ENCODE data around the gene TCEA2. TPM values are rescaled to one million over a fixed set of nuclear protein-coding genes. Genes with fewer than 3 reads are reported as not detected.

TCEA2 gene
- polyA plus RNA-seq, 3 donors, result 15.7 to 24.3 (median 16.0) TPM

DNA sequence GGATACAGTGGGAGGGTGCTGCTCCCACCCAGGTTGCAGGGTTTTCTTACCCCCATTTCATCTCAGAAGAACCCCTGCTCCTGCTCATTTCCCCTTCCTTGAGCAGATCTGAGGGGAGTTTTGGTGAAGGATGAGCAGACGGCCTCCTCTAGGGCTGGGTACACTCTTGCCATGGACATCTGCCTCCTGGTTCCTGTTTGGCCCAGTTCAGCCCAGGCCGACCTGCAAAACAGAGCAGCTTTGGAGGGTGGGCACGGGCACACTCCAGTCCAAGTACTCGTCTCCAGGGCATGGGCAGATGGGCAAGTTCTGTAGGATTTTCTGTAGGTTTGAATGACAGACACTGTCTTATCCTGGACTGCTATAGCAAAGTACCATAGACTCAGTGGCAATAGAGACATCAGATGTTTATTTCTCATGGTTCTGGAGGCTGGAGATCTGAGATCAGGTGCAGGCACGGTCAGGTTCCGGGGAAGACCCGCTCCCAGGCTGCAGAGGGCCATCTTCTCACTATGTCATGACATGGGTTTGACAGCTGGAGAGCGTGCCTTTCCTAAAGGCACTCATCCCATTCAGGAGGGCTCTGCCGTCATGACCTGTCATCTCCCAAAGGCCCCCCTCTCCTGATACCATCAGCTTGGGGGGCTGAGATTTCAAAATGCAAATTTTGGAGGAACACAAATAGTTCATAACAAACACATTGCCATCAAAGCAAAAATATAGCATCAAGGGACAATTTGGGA lies 38.1 kb downstream of the TCEA2 start:
- Mint-ChIP-seq H3K27ac (no peak overlapping the region), H3K4me1 (peaks cover 6% of the 10 kb centered on the region), H3K27me3 (ENCODE audit: low read depth in 3 of 3) (peaks cover 30 to 37% (median 33%) of the 10 kb centered on the region in 3 donors), H3K4me3 (peak overlapping the region in 1 of 2 donors; percentile 82), H3K9me3 (peaks cover 2 to 9% (median 5%) of the 10 kb centered on the region in 7 donors), H3K36me3 (peaks cover 40 to 49% of the 10 kb centered on the region in 2 donors)
- no peak for DNase-seq
- Histone ChIP-seq H3K27me3 (ENCODE audit: control insufficient read depth in 2 of 2, insufficient read depth in 2 of 2, low read length in 2 of 2) (peaks cover 6 to 33% of the 10 kb centered on the region in 2 donors), H4K20me1 (ENCODE audit: insufficient read depth, low read length) (peaks cover 20% of the 10 kb centered on the region), H3K9me3 (replicated peaks in 1 of 2; ENCODE audit: control insufficient read depth in 1 of 2, insufficient read depth in 1 of 2, low read length in 2 of 2) (no peaks in the 10 kb centered on the region), H3K36me3 (replicated peaks in 1 of 2; ENCODE audit: control insufficient read depth in 1 of 2, insufficient read depth in 2 of 2, low read length in 2 of 2) (peaks cover 41 to 44% of the 10 kb centered on the region in 2 donors), H3K4me3 (replicated peaks in 1 of 3; ENCODE audit: low read depth in 2 of 3, low read length in 3 of 3) (no peak overlapping the region), H3K9ac (ENCODE audit: insufficient read depth, low read length, poor library complexity, severe bottlenecking) (no peak overlapping the region), H2AFZ (ENCODE audit: insufficient read depth, low read depth, low read length, poor library complexity, severe bottlenecking) (no peak overlapping the region), H3K4me1 (ENCODE audit: control insufficient read depth in 1 of 2, insufficient read depth in 2 of 2, low read length in 2 of 2) (peaks cover 4 to 7% of the 10 kb centered on the region in 2 donors), H3K4me2 (replicated peaks; ENCODE audit: extremely low read depth, low read length, poor library complexity, severe bottlenecking) (no peak overlapping the region), H3K27ac (ENCODE audit: low read depth in 1 of 2, low read length in 2 of 2) (no peak overlapping the region), H3K79me2 (ENCODE audit: insufficient read depth, low read length) (no peaks in the 10 kb centered on the region)
- 91% methylated on average over 7 of the region's 9 CpGs for WGBS (ENCODE audit: insufficient coverage)
- intact Hi-C loops (cut with micrococcal nuclease), result no loop called here
- TF ChIP-seq, protein P1, sequence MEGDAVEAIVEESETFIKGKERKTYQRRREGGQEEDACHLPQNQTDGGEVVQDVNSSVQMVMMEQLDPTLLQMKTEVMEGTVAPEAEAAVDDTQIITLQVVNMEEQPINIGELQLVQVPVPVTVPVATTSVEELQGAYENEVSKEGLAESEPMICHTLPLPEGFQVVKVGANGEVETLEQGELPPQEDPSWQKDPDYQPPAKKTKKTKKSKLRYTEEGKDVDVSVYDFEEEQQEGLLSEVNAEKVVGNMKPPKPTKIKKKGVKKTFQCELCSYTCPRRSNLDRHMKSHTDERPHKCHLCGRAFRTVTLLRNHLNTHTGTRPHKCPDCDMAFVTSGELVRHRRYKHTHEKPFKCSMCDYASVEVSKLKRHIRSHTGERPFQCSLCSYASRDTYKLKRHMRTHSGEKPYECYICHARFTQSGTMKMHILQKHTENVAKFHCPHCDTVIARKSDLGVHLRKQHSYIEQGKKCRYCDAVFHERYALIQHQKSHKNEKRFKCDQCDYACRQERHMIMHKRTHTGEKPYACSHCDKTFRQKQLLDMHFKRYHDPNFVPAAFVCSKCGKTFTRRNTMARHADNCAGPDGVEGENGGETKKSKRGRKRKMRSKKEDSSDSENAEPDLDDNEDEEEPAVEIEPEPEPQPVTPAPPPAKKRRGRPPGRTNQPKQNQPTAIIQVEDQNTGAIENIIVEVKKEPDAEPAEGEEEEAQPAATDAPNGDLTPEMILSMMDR (IDR thresholded peaks at IDR 0.05), result no peak

- peak overlapping the region; percentile 22 for H3K4me2 ChIP-seq (replicated peaks; ENCODE audit: extremely low read depth, low read length, poor library complexity, severe bottlenecking)
- no peaks in the 10 kb centered on the region for H3K79me2 ChIP-seq (ENCODE audit: insufficient read depth, low read length)
- WGBS (ENCODE audit: insufficient coverage), result 0% methylated on average over 43 of the region's 64 CpGs
- peak in 2 of 3 donors; percentile 29 to 46 for DNase-seq
- H3K36me3 Mint-ChIP-seq, result peaks cover 33 to 40% of the 10 kb centered on the region in 2 donors
- peaks cover 32 to 35% of the 10 kb centered on the region in 2 donors for H3K36me3 ChIP-seq (replicated peaks in 1 of 2; ENCODE audit: control insufficient read depth in 1 of 2, insufficient read depth in 2 of 2, low read length in 2 of 2)
- peaks cover 30 to 39% (median 37%) of the 10 kb centered on the region in 3 donors for H3K27me3 Mint-ChIP-seq (ENCODE audit: low read depth in 3 of 3)
- H2AFZ ChIP-seq (ENCODE audit: insufficient read depth, low read depth, low read length, poor library complexity, severe bottlenecking), result no peak overlapping the region
- peaks cover 6 to 33% of the 10 kb centered on the region in 2 donors for H3K27me3 ChIP-seq (ENCODE audit: control insufficient read depth in 2 of 2, insufficient read depth in 2 of 2, low read length in 2 of 2)
- H3K4me3 Mint-ChIP-seq, result peak overlapping the region; percentile 49 to 82
- intact Hi-C loops (cut with micrococcal nuclease), result no loop called here
- H3K4me1 Mint-ChIP-seq, result peaks cover 6% of the 10 kb centered on the region
- H3K4me3 ChIP-seq (replicated peaks in 1 of 3; ENCODE audit: low read depth in 2 of 3, low read length in 3 of 3), result peak overlapping the region in 1 of 3 experiments; percentile 1
- H3K27ac Mint-ChIP-seq, result no peak overlapping the region
- H3K9me3 Mint-ChIP-seq, result peaks cover 0 to 2% (median 0%) of the 10 kb centered on the region in 7 donors
- peaks cover 4 to 7% of the 10 kb centered on the region in 2 donors for H3K4me1 ChIP-seq (ENCODE audit: control insufficient read depth in 1 of 2, insufficient read depth in 2 of 2, low read length in 2 of 2)
- no peaks in the 10 kb centered on the region for H3K9me3 ChIP-seq (replicated peaks in 1 of 2; ENCODE audit: control insufficient read depth in 1 of 2, insufficient read depth in 1 of 2, low read length in 2 of 2)
- no peak overlapping the region for H3K27ac ChIP-seq (ENCODE audit: low read depth in 1 of 2, low read length in 2 of 2)
- TF ChIP-seq, protein P1 (IDR thresholded peaks at IDR 0.05), result peak; percentile 91
- H3K9ac ChIP-seq (ENCODE audit: insufficient read depth, low read length, poor library complexity, severe bottlenecking), result no peak overlapping the region
- peaks cover 20% of the 10 kb centered on the region for H4K20me1 ChIP-seq (ENCODE audit: insufficient read depth, low read length)
Observed at GRCh38 chr20:64101731-64102621, 39.0 kb downstream of the TCEA2 start.

All from CD14-positive monocyte (primary cell).